CD8-positive, alpha-beta memory T cell (primary cell): ENCODE measurements around the gene VSTM2B. TPM values are rescaled to one million over a fixed set of nuclear protein-coding genes. Genes with fewer than 3 reads are reported as not detected.
A peak's percentile ranks its signal among the peaks of the same experiment; 100 is the strongest.

Experiments used
- CTCF ChIA-PET: fragments of 350-600 bp; sonication (Branson Sonifier 250); formaldehyde crosslinking; loops from one replicate; lab custom pipeline; 2021; ENCODE audit warnings: antibody characterized with exemption; lab: Charles Lee
- POLR2A ChIA-PET: fragments of 350-600 bp; sonication (Branson Sonifier 250); formaldehyde crosslinking; loops from one replicate; lab custom pipeline; 2021; ENCODE audit warnings: antibody characterized with exemption; lab: Charles Lee
- DNase-seq, 5 donors: peaks; one replicate each; pipeline versions ENCODE4 v3.0.0 to v3.0.0-alpha.2; 2020 to 2022; ENCODE audit warnings: mixed read lengths in 1 of 5
- H3K27ac ChIP-seq: one replicate; pipeline ENCODE4 v1.7.0; 2013; ENCODE audit warnings: low read depth, mild to moderate bottlenecking, low read length, moderate library complexity
- H3K27me3 ChIP-seq: 2 replicates; pipeline ENCODE4 v1.7.0; 2013; ENCODE audit warnings: low read length, mild to moderate bottlenecking; ENCODE audit not compliant: insufficient read depth, poor library complexity, severe bottlenecking
- H3K36me3 ChIP-seq: 2 replicates; pipeline ENCODE4 v1.7.0; 2013; ENCODE audit warnings: mild to moderate bottlenecking, low read length, moderate library complexity; ENCODE audit not compliant: insufficient read depth
- H3K4me1 ChIP-seq: 2 replicates; pipeline ENCODE4 v1.7.0; 2013; ENCODE audit warnings: mild to moderate bottlenecking, low read length, moderate library complexity; ENCODE audit not compliant: insufficient read depth
- H3K4me3 ChIP-seq: 2 replicates; pipeline ENCODE4 v1.7.0; 2013; ENCODE audit warnings: mild to moderate bottlenecking, low read length
- H3K9me3 ChIP-seq: 2 replicates; pipeline ENCODE4 v1.7.0; 2013; ENCODE audit warnings: mild to moderate bottlenecking, low read length
- H3K27ac Mint-ChIP-seq, 8 donors: one replicate each; pipeline ENCODE4 v1.8.0; 2020 to 2021; ENCODE audit warnings: mixed read lengths in 8 of 8, mild to moderate bottlenecking in 6 of 8, inconsistent platforms in 3 of 8, moderate library complexity in 3 of 8
- H3K27me3 Mint-ChIP-seq, 2 donors: one replicate each; pipeline ENCODE4 v1.8.0; 2020 to 2021; ENCODE audit warnings: mixed read lengths in 2 of 2, mild to moderate bottlenecking in 1 of 2, moderate library complexity in 1 of 2
- H3K36me3 Mint-ChIP-seq, 3 donors: one replicate each; pipeline ENCODE4 v1.8.0; 2020 to 2021; ENCODE audit warnings: mixed read lengths in 3 of 3, inconsistent platforms in 1 of 3, mild to moderate bottlenecking in 1 of 3
- H3K4me1 Mint-ChIP-seq, 3 donors: one replicate each; pipeline ENCODE4 v1.8.0; 2020 to 2021; ENCODE audit warnings: mixed read lengths in 3 of 3, inconsistent platforms in 1 of 3, mild to moderate bottlenecking in 1 of 3
- H3K4me3 Mint-ChIP-seq, 7 donors: one replicate each; pipeline ENCODE4 v1.8.0; 2020 to 2021; ENCODE audit warnings: mixed read lengths in 7 of 7, mild to moderate bottlenecking in 6 of 7, moderate library complexity in 4 of 7, inconsistent platforms in 2 of 7
- H3K9me3 Mint-ChIP-seq, 5 donors: one replicate each; pipeline ENCODE4 v1.8.0; 2020 to 2022; ENCODE audit warnings: mixed read lengths in 5 of 5, mild to moderate bottlenecking in 3 of 5, moderate library complexity in 2 of 5, inconsistent platforms in 1 of 5
- polyA plus RNA-seq: library from polyadenylated mRNA; unstranded; fragments of 300-500 nt; fragmentation: Illumina TruSeq; gene quantifications from one replicate; pipeline ENCODE4 v1.2.3, GENCODE V29; 2021
- total RNA-seq, 2 experiments: library from RNA; stranded (reverse); gene quantifications; one replicate each; pipeline ENCODE4 v1.2.3, GENCODE V29; 2021

The VSTM2B gene
- total and polyA plus RNA-seq, 3 experiments from 2014 or later = not detected

- Histone ChIP-seq H3K4me1 (no peaks in the 10 kb centered on the region), H3K36me3 (no peaks in the 10 kb centered on the region), H3K27me3 (peaks cover 3% of the 10 kb centered on the region), H3K9me3 (no peaks in the 10 kb centered on the region), H3K4me3 (no peak overlapping the region), H3K27ac (no peak overlapping the region)
- Mint-ChIP-seq H3K4me3 (no peak overlapping the region), H3K36me3 (no peaks in the 10 kb centered on the region), H3K9me3 (no peaks in the 10 kb centered on the region), H3K27ac (no peak overlapping the region), H3K4me1 (no peaks in the 10 kb centered on the region), H3K27me3 (peaks cover 9 to 20% of the 10 kb centered on the region in 2 donors)
- CTCF ChIA-PET = no interaction called here
- no peak for DNase-seq
- POLR2A ChIA-PET = interaction anchor here (0.6 kb wide), 1 partner anchor 423 kb away, joined by 3 read pairs; no protein-coding TSS in a partner anchor
Measured at GRCh38 chr19:29499921-29500590, 25.7 kb upstream of the VSTM2B start.

GRCh38 chr19:29501816-29502580, 23.8 kb upstream of the VSTM2B start:
- no peaks in the 10 kb centered on the region for H3K4me1 Mint-ChIP-seq
- peaks cover 8 to 24% of the 10 kb centered on the region in 2 donors for H3K27me3 Mint-ChIP-seq
- no peak overlapping the region for H3K4me3 Mint-ChIP-seq
- H3K9me3 Mint-ChIP-seq = no peaks in the 10 kb centered on the region
- no peaks in the 10 kb centered on the region for H3K36me3 Mint-ChIP-seq
- H3K4me3 ChIP-seq = no peak overlapping the region
- CTCF ChIA-PET = no interaction called here
- peaks cover 3% of the 10 kb centered on the region for H3K27me3 ChIP-seq
- no peaks in the 10 kb centered on the region for H3K4me1 ChIP-seq
- no peak overlapping the region for H3K27ac ChIP-seq
- DNase-seq = no peak
- no peak overlapping the region for H3K27ac Mint-ChIP-seq
- POLR2A ChIA-PET = interaction anchor here (0.6 kb wide), 1 partner anchor 326 kb away, joined by 3 read pairs; no protein-coding TSS in a partner anchor
- no peaks in the 10 kb centered on the region for H3K36me3 ChIP-seq
- no peaks in the 10 kb centered on the region for H3K9me3 ChIP-seq

GRCh38 chr19:29502581-29502850, 23.3 kb upstream of the VSTM2B start:
- peaks cover 7 to 25% of the 10 kb centered on the region in 2 donors for H3K27me3 Mint-ChIP-seq
- H3K9me3 Mint-ChIP-seq = no peaks in the 10 kb centered on the region
- POLR2A ChIA-PET = no interaction called here
- no peak for DNase-seq
- H3K36me3 Mint-ChIP-seq = no peaks in the 10 kb centered on the region
- H3K27ac Mint-ChIP-seq = no peak overlapping the region
- H3K4me3 Mint-ChIP-seq = no peak overlapping the region
- H3K4me1 Mint-ChIP-seq = no peaks in the 10 kb centered on the region
- CTCF ChIA-PET = no interaction called here
- Histone ChIP-seq H3K4me1 (no peaks in the 10 kb centered on the region), H3K27me3 (peaks cover 3% of the 10 kb centered on the region), H3K36me3 (no peaks in the 10 kb centered on the region), H3K9me3 (no peaks in the 10 kb centered on the region), H3K4me3 (no peak overlapping the region), H3K27ac (no peak overlapping the region)

GRCh38 chr19:29503140-29503758, 22.5 kb upstream of the VSTM2B start:
- no peak overlapping the region for H3K27ac ChIP-seq
- peaks cover 3% of the 10 kb centered on the region for H3K27me3 ChIP-seq
- ChIA-PET POLR2A (no interaction called here), CTCF (no interaction called here)
- no peaks in the 10 kb centered on the region for H3K9me3 ChIP-seq
- no peaks in the 10 kb centered on the region for H3K4me1 ChIP-seq
- Mint-ChIP-seq H3K36me3 (no peaks in the 10 kb centered on the region), H3K4me3 (no peak overlapping the region), H3K4me1 (no peaks in the 10 kb centered on the region), H3K27ac (no peak overlapping the region), H3K9me3 (no peaks in the 10 kb centered on the region), H3K27me3 (peaks cover 12 to 33% of the 10 kb centered on the region in 2 donors)
- H3K4me3 ChIP-seq = no peak overlapping the region
- H3K36me3 ChIP-seq = no peaks in the 10 kb centered on the region
- no peak for DNase-seq

GRCh38 chr19:29503785-29504184, 22.0 kb upstream of the VSTM2B start:
- Mint-ChIP-seq H3K4me3 (peak overlapping the region in 1 of 7 donors; percentile 48), H3K27me3 (peaks cover 10 to 36% of the 10 kb centered on the region in 2 donors), H3K36me3 (no peaks in the 10 kb centered on the region), H3K4me1 (no peaks in the 10 kb centered on the region), H3K9me3 (no peaks in the 10 kb centered on the region), H3K27ac (peak overlapping the region in 1 of 8 donors; percentile 2)
- POLR2A ChIA-PET = no interaction called here
- no peaks in the 10 kb centered on the region for H3K9me3 ChIP-seq
- no peak overlapping the region for H3K4me3 ChIP-seq
- no peak for DNase-seq
- no peaks in the 10 kb centered on the region for H3K36me3 ChIP-seq
- CTCF ChIA-PET = no interaction called here
- H3K4me1 ChIP-seq = no peaks in the 10 kb centered on the region
- peaks cover 9% of the 10 kb centered on the region for H3K27me3 ChIP-seq
- H3K27ac ChIP-seq = no peak overlapping the region

- Mint-ChIP-seq H3K36me3 (no peaks in the 10 kb centered on the region), H3K9me3 (no peaks in the 10 kb centered on the region), H3K4me1 (no peaks in the 10 kb centered on the region), H3K27ac (no peak overlapping the region), H3K27me3 (peaks cover 14 to 40% of the 10 kb centered on the region in 2 donors), H3K4me3 (no peak overlapping the region)
- H3K4me1 ChIP-seq = no peaks in the 10 kb centered on the region
- no peak overlapping the region for H3K27ac ChIP-seq
- H3K27me3 ChIP-seq = peaks cover 8% of the 10 kb centered on the region
- H3K4me3 ChIP-seq = no peak overlapping the region
- ChIA-PET CTCF (no interaction called here), POLR2A (no interaction called here)
- no peaks in the 10 kb centered on the region for H3K9me3 ChIP-seq
- no peaks in the 10 kb centered on the region for H3K36me3 ChIP-seq
- DNase-seq = no peak
Measured at GRCh38 chr19:29504454-29504853, 21.3 kb upstream of the VSTM2B start.

GRCh38 chr19:29505097-29505824, 20.5 kb upstream of the VSTM2B start:
- Histone ChIP-seq H3K27ac (no peak overlapping the region), H3K4me1 (no peaks in the 10 kb centered on the region), H3K27me3 (peaks cover 6% of the 10 kb centered on the region), H3K9me3 (no peaks in the 10 kb centered on the region), H3K4me3 (no peak overlapping the region), H3K36me3 (no peaks in the 10 kb centered on the region)
- no peaks in the 10 kb centered on the region for H3K9me3 Mint-ChIP-seq
- H3K27ac Mint-ChIP-seq = no peak overlapping the region
- H3K4me1 Mint-ChIP-seq = no peaks in the 10 kb centered on the region
- peaks cover 19 to 48% of the 10 kb centered on the region in 2 donors for H3K27me3 Mint-ChIP-seq
- CTCF ChIA-PET = no interaction called here
- H3K36me3 Mint-ChIP-seq = no peaks in the 10 kb centered on the region
- no peak overlapping the region for H3K4me3 Mint-ChIP-seq
- DNase-seq = no peak
- POLR2A ChIA-PET = no interaction called here

GRCh38 chr19:29506619-29506911, 19.2 kb upstream of the VSTM2B start:
- H3K4me1 Mint-ChIP-seq = no peaks in the 10 kb centered on the region
- H3K36me3 Mint-ChIP-seq = no peaks in the 10 kb centered on the region
- CTCF ChIA-PET = no interaction called here
- no peak overlapping the region for H3K27ac Mint-ChIP-seq
- H3K27me3 Mint-ChIP-seq = peaks cover 17 to 47% of the 10 kb centered on the region in 2 donors
- POLR2A ChIA-PET = no interaction called here
- Histone ChIP-seq H3K36me3 (no peaks in the 10 kb centered on the region), H3K27ac (no peak overlapping the region), H3K27me3 (peaks cover 6% of the 10 kb centered on the region), H3K4me3 (no peak overlapping the region), H3K4me1 (no peaks in the 10 kb centered on the region), H3K9me3 (no peaks in the 10 kb centered on the region)
- DNase-seq = no peak
- no peak overlapping the region for H3K4me3 Mint-ChIP-seq
- H3K9me3 Mint-ChIP-seq = no peaks in the 10 kb centered on the region
